ENCODE data around the gene EGLN1.

DNA sequence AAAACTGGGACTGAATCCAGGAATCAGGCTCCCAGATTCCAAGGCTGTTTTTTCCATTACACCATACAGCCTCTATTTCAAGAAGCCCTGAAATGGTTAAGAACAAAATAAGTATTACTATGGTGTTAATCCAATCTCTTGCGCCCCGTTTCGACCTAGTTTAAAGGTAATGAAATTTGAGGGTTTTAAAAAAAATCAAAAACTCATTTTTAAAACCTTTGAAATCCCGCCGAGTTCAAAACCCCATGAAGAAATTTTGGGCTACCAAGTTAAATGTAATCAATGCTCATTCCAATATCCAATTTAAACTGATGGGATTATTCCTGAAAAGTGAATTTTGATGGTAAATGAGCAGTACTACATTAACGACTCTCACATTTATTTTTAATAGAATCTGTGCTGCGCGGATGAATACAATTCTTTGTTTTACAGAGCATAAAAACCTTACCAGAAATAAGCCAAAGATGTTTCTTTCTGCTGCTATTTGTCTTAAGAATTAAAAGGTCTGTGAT is 767 bp upstream of the EGLN1 start:
- TF ChIP-seq, protein P1, sequence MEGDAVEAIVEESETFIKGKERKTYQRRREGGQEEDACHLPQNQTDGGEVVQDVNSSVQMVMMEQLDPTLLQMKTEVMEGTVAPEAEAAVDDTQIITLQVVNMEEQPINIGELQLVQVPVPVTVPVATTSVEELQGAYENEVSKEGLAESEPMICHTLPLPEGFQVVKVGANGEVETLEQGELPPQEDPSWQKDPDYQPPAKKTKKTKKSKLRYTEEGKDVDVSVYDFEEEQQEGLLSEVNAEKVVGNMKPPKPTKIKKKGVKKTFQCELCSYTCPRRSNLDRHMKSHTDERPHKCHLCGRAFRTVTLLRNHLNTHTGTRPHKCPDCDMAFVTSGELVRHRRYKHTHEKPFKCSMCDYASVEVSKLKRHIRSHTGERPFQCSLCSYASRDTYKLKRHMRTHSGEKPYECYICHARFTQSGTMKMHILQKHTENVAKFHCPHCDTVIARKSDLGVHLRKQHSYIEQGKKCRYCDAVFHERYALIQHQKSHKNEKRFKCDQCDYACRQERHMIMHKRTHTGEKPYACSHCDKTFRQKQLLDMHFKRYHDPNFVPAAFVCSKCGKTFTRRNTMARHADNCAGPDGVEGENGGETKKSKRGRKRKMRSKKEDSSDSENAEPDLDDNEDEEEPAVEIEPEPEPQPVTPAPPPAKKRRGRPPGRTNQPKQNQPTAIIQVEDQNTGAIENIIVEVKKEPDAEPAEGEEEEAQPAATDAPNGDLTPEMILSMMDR (IDR thresholded peaks at IDR 0.05 in 8 of 11, conservative IDR thresholded peaks at IDR 0.05 in 3 of 11): no peak
- TF ChIP-seq POLR2AphosphoS5 (IDR thresholded peaks at IDR 0.05): no peak

Measured in spleen (tissue), 7 donors.